ENCODE results near the gene KLHL42.

KLHL42 gene

GRCh38 chr12:27822076-27822712 is 42.2 kb downstream of the KLHL42 start:
- Histone ChIP-seq H3K4me1 (ENCODE audit: control insufficient read depth, insufficient read depth, low read length) (peaks cover 19% of the 10 kb centered on the region), H3K27me3 (ENCODE audit: control insufficient read depth, insufficient read depth, low read length) (no peaks in the 10 kb centered on the region), H3K4me2 (ENCODE audit: low read length) (peak overlapping the region; percentile 37), H3K36me3 (ENCODE audit: insufficient read depth, low read length) (no peaks in the 10 kb centered on the region), H3K4me3 (ENCODE audit: low read length) (no peak overlapping the region), H3K9me3 (replicated peaks; ENCODE audit: low read length) (no peaks in the 10 kb centered on the region), H3K9ac (ENCODE audit: low read depth, low read length) (no peak overlapping the region)

GRCh38 chr12:27823038-27823437 is 43.0 kb downstream of the KLHL42 start:
- Histone ChIP-seq H3K4me2 (ENCODE audit: low read length) (no peak overlapping the region), H3K9ac (ENCODE audit: low read depth, low read length) (no peak overlapping the region), H3K9me3 (replicated peaks; ENCODE audit: low read length) (no peaks in the 10 kb centered on the region), H3K4me3 (ENCODE audit: low read length) (no peak overlapping the region), H3K4me1 (ENCODE audit: control insufficient read depth, insufficient read depth, low read length) (peaks cover 19% of the 10 kb centered on the region), H3K27me3 (ENCODE audit: control insufficient read depth, insufficient read depth, low read length) (no peaks in the 10 kb centered on the region), H3K36me3 (ENCODE audit: insufficient read depth, low read length) (no peaks in the 10 kb centered on the region)

GRCh38 chr12:27824126-27824842 is 44.3 kb downstream of the KLHL42 start:
- no peaks in the 10 kb centered on the region for H3K9me3 ChIP-seq (replicated peaks; ENCODE audit: low read length)
- no peaks in the 10 kb centered on the region for H3K36me3 ChIP-seq (ENCODE audit: insufficient read depth, low read length)
- no peak overlapping the region for H3K4me3 ChIP-seq (ENCODE audit: low read length)
- H3K4me2 ChIP-seq (ENCODE audit: low read length): no peak overlapping the region
- H3K27me3 ChIP-seq (ENCODE audit: control insufficient read depth, insufficient read depth, low read length): no peaks in the 10 kb centered on the region
- H3K4me1 ChIP-seq (ENCODE audit: control insufficient read depth, insufficient read depth, low read length): peaks cover 14% of the 10 kb centered on the region
- no peak overlapping the region for H3K9ac ChIP-seq (ENCODE audit: low read depth, low read length)

DNA sequence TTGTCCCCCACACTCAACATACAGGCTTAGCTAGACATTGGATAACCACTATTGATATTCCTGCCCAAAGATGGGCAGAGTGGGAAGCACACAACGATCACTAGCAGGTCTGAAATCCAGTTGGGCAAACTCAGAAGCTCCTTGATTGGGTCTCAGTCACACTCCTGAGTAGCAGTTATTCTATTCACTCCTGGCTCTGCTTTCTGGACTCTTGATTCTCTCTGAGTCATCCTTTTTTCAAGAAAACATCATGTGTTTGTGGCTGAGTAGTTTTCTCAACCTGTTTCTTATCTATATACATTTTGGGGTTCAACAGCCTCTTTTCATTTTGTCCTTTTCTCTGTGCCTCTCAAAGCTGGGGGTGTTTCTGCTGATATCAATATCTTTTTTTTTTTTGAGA is 46.0 kb downstream of the KLHL42 start:
- H3K4me3 ChIP-seq (ENCODE audit: low read length): no peak overlapping the region
- H3K9me3 ChIP-seq (replicated peaks; ENCODE audit: low read length): no peaks in the 10 kb centered on the region
- no peak overlapping the region for H3K9ac ChIP-seq (ENCODE audit: low read depth, low read length)
- no peaks in the 10 kb centered on the region for H3K36me3 ChIP-seq (ENCODE audit: insufficient read depth, low read length)
- H3K27me3 ChIP-seq (ENCODE audit: control insufficient read depth, insufficient read depth, low read length): no peaks in the 10 kb centered on the region
- peaks cover 14% of the 10 kb centered on the region for H3K4me1 ChIP-seq (ENCODE audit: control insufficient read depth, insufficient read depth, low read length)
- H3K4me2 ChIP-seq (ENCODE audit: low read length): no peak overlapping the region

DNA sequence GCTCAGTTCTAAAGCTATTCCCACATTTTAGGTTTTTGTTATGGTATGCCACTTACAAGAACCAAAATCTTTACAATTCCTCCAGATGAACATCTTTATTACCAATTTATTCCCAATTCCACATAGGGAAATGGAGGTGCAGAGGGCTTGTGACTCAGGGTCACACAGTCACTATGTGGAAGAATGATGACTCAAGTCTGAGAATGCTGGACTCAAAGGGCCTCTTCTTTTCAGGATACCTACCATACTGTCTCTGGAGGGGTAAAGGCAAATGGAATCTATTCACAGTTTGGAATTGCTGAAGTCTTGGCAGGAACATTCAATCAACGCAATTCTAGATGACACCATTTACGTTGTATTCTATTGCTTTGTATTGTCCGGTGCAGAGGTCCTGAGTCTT is 48.2 kb downstream of the KLHL42 start:
- H3K4me2 ChIP-seq (ENCODE audit: low read length): no peak overlapping the region
- H3K9ac ChIP-seq (ENCODE audit: low read depth, low read length): no peak overlapping the region
- H3K36me3 ChIP-seq (ENCODE audit: insufficient read depth, low read length): no peaks in the 10 kb centered on the region
- H3K4me1 ChIP-seq (ENCODE audit: control insufficient read depth, insufficient read depth, low read length): no peaks in the 10 kb centered on the region
- H3K27me3 ChIP-seq (ENCODE audit: control insufficient read depth, insufficient read depth, low read length): no peaks in the 10 kb centered on the region
- H3K4me3 ChIP-seq (ENCODE audit: low read length): no peak overlapping the region
- H3K9me3 ChIP-seq (replicated peaks; ENCODE audit: low read length): no peaks in the 10 kb centered on the region

GRCh38 chr12:27838543-27839185 is 58.6 kb downstream of the KLHL42 start:
- Histone ChIP-seq H3K4me3 (ENCODE audit: low read length) (no peak overlapping the region), H3K9ac (ENCODE audit: low read depth, low read length) (no peak overlapping the region), H3K4me2 (ENCODE audit: low read length) (no peak overlapping the region), H3K4me1 (ENCODE audit: control insufficient read depth, insufficient read depth, low read length) (peaks cover 17% of the 10 kb centered on the region), H3K9me3 (replicated peaks; ENCODE audit: low read length) (no peaks in the 10 kb centered on the region), H3K36me3 (ENCODE audit: insufficient read depth, low read length) (no peaks in the 10 kb centered on the region), H3K27me3 (ENCODE audit: control insufficient read depth, insufficient read depth, low read length) (no peaks in the 10 kb centered on the region)

- Histone ChIP-seq H3K4me1 (ENCODE audit: control insufficient read depth, insufficient read depth, low read length) (peaks cover 20% of the 10 kb centered on the region), H3K36me3 (ENCODE audit: insufficient read depth, low read length) (no peaks in the 10 kb centered on the region), H3K4me2 (ENCODE audit: low read length) (no peak overlapping the region), H3K27me3 (ENCODE audit: control insufficient read depth, insufficient read depth, low read length) (no peaks in the 10 kb centered on the region), H3K9ac (ENCODE audit: low read depth, low read length) (no peak overlapping the region), H3K4me3 (ENCODE audit: low read length) (no peak overlapping the region), H3K9me3 (replicated peaks; ENCODE audit: low read length) (no peaks in the 10 kb centered on the region)
Observed at GRCh38 chr12:27840229-27840999, 60.4 kb downstream of the KLHL42 start.

DNA sequence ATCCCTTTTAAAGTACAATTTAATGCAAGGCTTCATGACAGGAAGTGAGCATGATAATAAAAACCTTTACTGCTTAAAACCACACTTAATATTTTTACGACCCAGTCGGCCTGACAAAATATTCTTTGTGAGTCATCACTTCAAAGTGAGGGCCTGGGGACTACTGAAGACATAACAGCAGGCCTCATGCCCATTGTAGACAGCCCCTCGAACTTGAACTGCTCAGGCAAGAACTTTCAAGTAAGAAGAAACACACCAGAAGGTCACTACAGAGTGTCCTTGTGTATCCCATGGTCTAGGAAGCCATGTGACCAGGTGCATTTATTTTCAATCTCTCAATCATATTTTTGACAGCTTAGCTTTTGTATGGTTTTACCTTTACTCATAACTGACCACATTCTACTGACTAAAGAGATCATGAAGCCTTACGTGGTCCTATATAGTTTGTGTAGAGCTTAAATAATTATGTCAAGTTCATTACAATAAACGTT is 61.4 kb downstream of the KLHL42 start:
- Histone ChIP-seq H3K4me2 (ENCODE audit: low read length) (peak overlapping the region; percentile 21), H3K4me3 (ENCODE audit: low read length) (no peak overlapping the region), H3K27me3 (ENCODE audit: control insufficient read depth, insufficient read depth, low read length) (no peaks in the 10 kb centered on the region), H3K36me3 (ENCODE audit: insufficient read depth, low read length) (no peaks in the 10 kb centered on the region), H3K9me3 (replicated peaks; ENCODE audit: low read length) (no peaks in the 10 kb centered on the region), H3K4me1 (ENCODE audit: control insufficient read depth, insufficient read depth, low read length) (peaks cover 20% of the 10 kb centered on the region), H3K9ac (ENCODE audit: low read depth, low read length) (no peak overlapping the region)

- H3K4me3 ChIP-seq (ENCODE audit: low read length): no peak overlapping the region
- no peaks in the 10 kb centered on the region for H3K27me3 ChIP-seq (ENCODE audit: control insufficient read depth, insufficient read depth, low read length)
- H3K4me2 ChIP-seq (ENCODE audit: low read length): no peak overlapping the region
- no peaks in the 10 kb centered on the region for H3K9me3 ChIP-seq (replicated peaks; ENCODE audit: low read length)
- no peaks in the 10 kb centered on the region for H3K36me3 ChIP-seq (ENCODE audit: insufficient read depth, low read length)
- peaks cover 20% of the 10 kb centered on the region for H3K4me1 ChIP-seq (ENCODE audit: control insufficient read depth, insufficient read depth, low read length)
- no peak overlapping the region for H3K9ac ChIP-seq (ENCODE audit: low read depth, low read length)
Observed at GRCh38 chr12:27843714-27844245, 63.7 kb downstream of the KLHL42 start.

GRCh38 chr12:27844366-27845090 is 64.5 kb downstream of the KLHL42 start:
- Histone ChIP-seq H3K4me2 (ENCODE audit: low read length) (no peak overlapping the region), H3K9me3 (replicated peaks; ENCODE audit: low read length) (no peaks in the 10 kb centered on the region), H3K9ac (ENCODE audit: low read depth, low read length) (no peak overlapping the region), H3K36me3 (ENCODE audit: insufficient read depth, low read length) (no peaks in the 10 kb centered on the region), H3K27me3 (ENCODE audit: control insufficient read depth, insufficient read depth, low read length) (no peaks in the 10 kb centered on the region), H3K4me3 (ENCODE audit: low read length) (no peak overlapping the region), H3K4me1 (ENCODE audit: control insufficient read depth, insufficient read depth, low read length) (peaks cover 20% of the 10 kb centered on the region)
